Effector CD4-positive, alpha-beta T cell (primary cell): ENCODE results near the gene OR6X1.
"Not testable (repeated sequence)": the region's sequence is repeated elsewhere in the genome, so short reads cannot be mapped to it uniquely, and the experiment has no call there.

Experiments
- DNase-seq: peaks from one replicate; pipeline ENCODE4 v3.0.0-alpha.2; 2020

The OR6X1 gene

GRCh38 chr11:123751781-123752180 is 2.5 kb downstream of the OR6X1 start:
- DNase-seq, result no peak

- DNase-seq, result not testable (repeated sequence)
Measured at GRCh38 chr11:123748349-123748748, 6.0 kb downstream of the OR6X1 start.

GRCh38 chr11:123745764-123746451 is 8.4 kb downstream of the OR6X1 start:
- DNase-seq, result no peak

- DNase-seq, result no peak
Measured at GRCh38 chr11:123742724-123743120, 11.6 kb downstream of the OR6X1 start.

GRCh38 chr11:123742031-123742723 is 12.1 kb downstream of the OR6X1 start:
- no peak for DNase-seq

GRCh38 chr11:123741159-123742030 is 12.9 kb downstream of the OR6X1 start, which contains the start of gene ZNF202:
TSS of gene ZNF202 (minus strand) at chr11:123741660. CDS start at chr11:123730888, 10,772 bp downstream.
- peak; percentile 90 for DNase-seq

GRCh38 chr11:123740787-123741158 is 13.5 kb downstream of the OR6X1 start:
- no peak for DNase-seq

- no peak for DNase-seq
Measured at GRCh38 chr11:123738374-123738773, 15.9 kb downstream of the OR6X1 start.

- no peak for DNase-seq
Measured at GRCh38 chr11:123736769-123737168, 17.5 kb downstream of the OR6X1 start.

GRCh38 chr11:123729602-123730001 is 24.7 kb downstream of the OR6X1 start:
- DNase-seq, result no peak

- DNase-seq, result no peak
Measured at GRCh38 chr11:123725995-123726655, 28.2 kb downstream of the OR6X1 start.

- DNase-seq, result no peak
Measured at GRCh38 chr11:123719452-123719851, 34.9 kb downstream of the OR6X1 start.

GRCh38 chr11:123718469-123718868 is 35.8 kb downstream of the OR6X1 start:
- DNase-seq, result no peak

- DNase-seq, result no peak
Measured at GRCh38 chr11:123718063-123718462, 36.3 kb downstream of the OR6X1 start.

GRCh38 chr11:123712627-123713026 is 41.7 kb downstream of the OR6X1 start:
- not testable (repeated sequence) for DNase-seq

GRCh38 chr11:123707606-123708205 is 46.6 kb downstream of the OR6X1 start:
- DNase-seq, result peak; percentile 42

- DNase-seq, result no peak
Measured at GRCh38 chr11:123707206-123707605, 47.1 kb downstream of the OR6X1 start.

- no peak for DNase-seq
Measured at GRCh38 chr11:123704341-123704740, 50.0 kb downstream of the OR6X1 start.
